ENCODE measurements around the gene ACBD4.

- TF ChIP-seq CTCF (conservative IDR thresholded peaks at IDR 0.05; ENCODE audit: low read depth, low read length) (no peak), EZH2 (IDR thresholded peaks at IDR 0.05; ENCODE audit: borderline replicate concordance, low read depth, low read length, poor library complexity, severe bottlenecking) (no peak)
Measured at GRCh38 chr17:45145035-45145389, 9.5 kb downstream of the ACBD4 start.
